Globus pallidus (tissue), 1 donor: ENCODE measurements around the gene NAV2.
"Not testable (repeated sequence)": the region's sequence is repeated elsewhere in the genome, so short reads cannot be mapped to it uniquely, and the experiment has no call there.

Experiments
- DNase-seq: peaks from one replicate; pipeline ENCODE4 v3.0.0-alpha.2; 2015; ENCODE audit warnings: low spot score

NAV2 gene

DNA sequence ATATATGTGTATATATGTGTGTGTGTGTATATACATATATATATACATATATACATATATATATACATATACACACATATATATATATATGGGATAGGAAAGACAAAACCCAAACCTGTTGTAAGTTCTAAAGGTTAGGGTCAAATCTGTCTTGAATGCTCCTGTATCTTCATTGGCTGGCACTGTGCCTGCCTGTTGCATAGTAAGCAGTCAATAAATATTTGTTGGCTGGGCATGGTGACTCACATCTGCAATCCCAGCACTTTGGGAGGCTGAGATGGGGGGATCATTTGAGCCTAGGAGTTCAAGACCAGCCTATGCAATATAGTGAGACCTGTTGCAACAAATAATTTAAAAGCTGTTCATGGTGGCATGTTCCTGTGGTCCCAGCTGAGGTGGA is 242.3 kb downstream of the NAV2 start:
- DNase-seq: no peak

DNA sequence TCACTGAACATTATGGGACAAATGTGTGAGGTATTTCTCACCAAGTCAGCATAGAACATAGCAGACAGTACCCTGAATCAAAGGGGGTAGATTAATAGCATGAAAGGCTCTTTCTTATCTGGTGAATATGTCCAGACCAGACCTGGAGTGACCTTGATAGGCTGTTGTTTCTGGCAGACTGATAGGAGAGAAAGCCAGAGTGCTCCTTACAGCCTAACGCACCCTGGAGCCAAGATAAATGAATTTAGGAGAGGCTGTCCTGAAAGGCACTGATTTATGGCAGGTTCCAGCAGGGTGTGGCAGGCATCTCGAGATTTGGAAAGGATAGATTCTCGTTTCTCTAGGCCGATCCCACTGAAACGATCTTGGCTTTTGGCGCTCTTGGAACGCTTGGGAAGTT is 243.0 kb downstream of the NAV2 start:
- no peak for DNase-seq

GRCh38 chr11:19956228-19956627 is 243.6 kb downstream of the NAV2 start:
- DNase-seq: no peak

GRCh38 chr11:19957294-19957943 is 244.8 kb downstream of the NAV2 start:
- DNase-seq: no peak

GRCh38 chr11:19958204-19958603 is 245.6 kb downstream of the NAV2 start:
- DNase-seq: no peak

- no peak for DNase-seq
These were observed 246.6 kb downstream of the NAV2 start for GRCh38 chr11:19959210-19959609.

DNA sequence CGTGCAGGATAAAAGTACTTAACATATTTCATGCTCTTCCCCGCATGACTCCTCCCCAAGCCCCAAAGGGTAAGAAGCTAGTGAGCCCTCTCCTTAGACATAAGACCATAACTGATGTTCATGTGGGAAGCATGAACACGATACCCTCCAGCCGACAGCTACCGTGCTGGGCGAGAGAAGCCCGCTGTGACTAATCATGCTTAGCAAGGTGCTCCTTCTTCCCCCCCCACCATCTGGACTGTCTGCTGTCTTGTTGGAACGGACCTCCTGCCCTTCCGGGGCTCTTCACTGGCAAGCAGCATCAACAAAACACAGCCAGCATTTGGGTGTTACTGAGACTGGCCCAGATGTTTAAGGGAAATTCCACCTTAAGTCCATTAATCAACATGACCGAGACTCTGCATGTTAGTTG is 247.0 kb downstream of the NAV2 start:
- no peak for DNase-seq

GRCh38 chr11:19960410-19960809 is 247.8 kb downstream of the NAV2 start:
- not testable (repeated sequence) for DNase-seq

GRCh38 chr11:19961225-19961624 is 248.6 kb downstream of the NAV2 start:
- DNase-seq: no peak

- no peak for DNase-seq
These were observed 249.6 kb downstream of the NAV2 start for GRCh38 chr11:19962053-19962800.

DNA sequence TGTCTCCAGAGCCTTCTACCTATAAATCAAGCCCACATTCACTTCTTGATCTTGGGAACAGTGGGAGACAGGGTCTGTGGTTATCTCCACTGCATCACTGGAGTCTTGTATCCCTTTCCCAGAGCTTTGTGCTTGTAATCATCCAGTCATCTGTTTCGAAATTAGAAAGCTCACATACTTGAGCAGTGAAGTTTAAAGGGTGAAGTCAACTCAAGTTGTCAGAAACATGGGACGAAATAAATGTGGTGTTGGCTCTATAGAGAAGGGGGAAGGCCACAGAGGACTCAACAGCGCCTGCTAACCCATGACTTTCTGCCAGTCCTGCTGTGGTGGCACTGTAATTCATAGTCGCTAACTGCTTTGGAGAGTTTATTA is 250.2 kb downstream of the NAV2 start:
- DNase-seq: no peak

- no peak for DNase-seq
These were observed 251.2 kb downstream of the NAV2 start for GRCh38 chr11:19963697-19964387.

- DNase-seq: no peak
These were observed 253.8 kb downstream of the NAV2 start for GRCh38 chr11:19966441-19966840.

GRCh38 chr11:19966927-19967326 is 254.3 kb downstream of the NAV2 start:
- no peak for DNase-seq

GRCh38 chr11:19967787-19968186 is 255.2 kb downstream of the NAV2 start:
- DNase-seq: no peak

DNA sequence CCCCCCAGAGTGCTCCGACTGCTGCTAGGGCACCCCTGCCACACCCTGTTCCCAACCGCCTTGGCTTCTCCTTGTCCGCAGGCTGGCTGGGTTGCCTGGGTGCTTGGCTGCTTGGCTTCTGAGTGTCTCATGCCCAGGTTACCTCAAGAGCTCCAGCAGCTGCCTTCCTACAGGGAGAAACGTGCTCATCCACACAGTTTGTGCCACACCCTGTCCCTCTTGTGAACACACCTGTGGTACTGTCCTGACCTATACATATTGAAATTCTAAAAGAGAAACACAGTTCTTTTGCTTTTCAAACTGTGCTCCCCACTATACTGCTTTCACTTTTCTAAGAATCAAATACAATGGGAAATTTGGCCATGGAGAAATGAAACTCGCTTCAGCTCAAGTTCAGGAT is 256.2 kb downstream of the NAV2 start:
- no peak for DNase-seq

DNA sequence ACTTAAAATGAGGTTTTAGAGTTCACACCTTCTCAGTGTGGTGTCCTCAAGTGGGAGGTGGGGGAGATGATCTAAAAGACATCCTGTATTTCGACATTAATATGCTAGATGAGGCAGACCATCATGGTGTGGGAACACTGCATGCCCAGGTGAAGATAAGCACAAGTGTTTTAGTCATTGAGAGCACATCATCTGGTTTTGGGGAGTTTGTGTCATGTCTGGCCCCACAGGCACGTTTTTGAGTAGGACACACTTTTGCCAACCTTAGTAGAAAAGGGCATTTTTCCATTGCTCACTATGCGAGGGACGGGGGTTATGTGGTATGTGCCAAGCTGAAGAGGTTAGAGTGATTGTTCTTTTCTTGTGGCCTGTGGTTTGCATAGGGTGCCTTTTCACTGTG is 258.3 kb downstream of the NAV2 start:
- no peak for DNase-seq

GRCh38 chr11:19972091-19972490 is 259.5 kb downstream of the NAV2 start:
- DNase-seq: no peak

DNA sequence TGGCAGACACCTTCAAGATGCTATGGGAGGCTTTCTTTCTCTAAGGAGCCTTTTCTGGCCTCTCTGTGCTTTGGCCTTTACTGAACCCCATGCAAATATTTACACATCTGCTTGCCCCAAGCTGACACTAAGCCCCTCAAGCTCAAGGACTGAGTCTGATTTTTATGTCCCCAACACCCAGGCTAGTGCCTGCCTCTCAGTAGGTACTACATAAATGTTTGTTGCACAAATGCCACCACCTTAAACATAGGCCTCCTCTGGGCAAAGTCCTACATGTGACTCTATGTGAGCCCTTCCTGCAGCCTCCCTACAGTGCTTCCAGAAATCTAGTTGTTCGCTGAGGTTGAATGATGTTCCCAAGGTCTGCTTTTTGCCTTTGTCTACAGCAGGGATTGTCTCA is 260.0 kb downstream of the NAV2 start:
- DNase-seq: no peak

- DNase-seq: no peak
These were observed 260.5 kb downstream of the NAV2 start for GRCh38 chr11:19973136-19973635.

- DNase-seq: no peak
These were observed 262.2 kb downstream of the NAV2 start for GRCh38 chr11:19974886-19975285.

DNA sequence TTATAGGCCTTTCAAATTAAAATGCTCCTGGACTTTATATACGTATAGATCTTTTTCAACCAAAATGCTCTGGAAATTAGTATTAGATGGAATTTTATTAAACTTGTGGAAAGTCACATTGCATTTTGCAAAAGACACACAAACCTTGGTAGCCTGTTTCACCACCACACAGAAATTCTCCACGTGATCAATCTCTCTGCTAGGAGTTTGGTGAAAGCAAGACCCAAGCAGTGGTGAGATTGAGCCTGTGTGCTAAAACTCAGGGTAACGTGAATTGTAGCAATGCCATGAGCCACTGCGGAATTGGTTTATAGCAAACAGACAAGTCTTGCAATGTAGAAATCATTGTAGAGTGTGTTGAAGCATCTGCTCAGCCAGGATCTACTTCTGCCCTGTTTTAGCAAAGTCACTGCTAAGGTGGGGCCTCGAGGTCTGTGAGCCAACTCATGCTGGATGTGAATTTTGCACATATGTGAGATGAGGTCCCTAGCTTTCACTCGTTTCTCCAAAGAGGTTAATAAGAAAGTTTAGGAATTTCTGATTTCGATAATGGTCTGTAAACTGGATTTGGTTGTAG is 262.9 kb downstream of the NAV2 start:
- DNase-seq: no peak
